ENCODE results near the gene DEPDC1B.
"Not testable (repeated sequence)": the region's sequence is repeated elsewhere in the genome, so short reads cannot be mapped to it uniquely, and the experiment has no call there.

DEPDC1B gene

GRCh38 chr5:60611099-60611740 lies 88.7 kb downstream of the DEPDC1B start:
- no peaks in the 10 kb centered on the region for H3K4me1 ChIP-seq (ENCODE audit: control insufficient read depth, insufficient read depth, low read length)
- no peak overlapping the region for H3K4me3 ChIP-seq (ENCODE audit: low read depth, low read length)
- H3K36me3 ChIP-seq (ENCODE audit: control insufficient read depth, insufficient read depth, low read length): 0 out of 2 replicates have a peak, but pooled peaks cover 3% of the 10 kb centered on the region
- no peaks in the 10 kb centered on the region for H3K27me3 ChIP-seq (ENCODE audit: control insufficient read depth, insufficient read depth, low read length)
- no peak overlapping the region for H3K9ac ChIP-seq (ENCODE audit: low read depth, low read length)
- peaks cover 6% of the 10 kb centered on the region; the same call in 1 of the 2 replicates for H3K9me3 ChIP-seq (ENCODE audit: control insufficient read depth, insufficient read depth, low read length)
- H3K27ac ChIP-seq (ENCODE audit: low read depth, low read length): no peak overlapping the region

- no peak overlapping the region for H3K9ac ChIP-seq (ENCODE audit: low read depth, low read length)
- no peaks in the 10 kb centered on the region for H3K4me1 ChIP-seq (ENCODE audit: control insufficient read depth, insufficient read depth, low read length)
- peaks cover 35% of the 10 kb centered on the region for H3K36me3 ChIP-seq (ENCODE audit: control insufficient read depth, insufficient read depth, low read length)
- no peak overlapping the region for H3K27ac ChIP-seq (ENCODE audit: low read depth, low read length)
- H3K4me3 ChIP-seq (ENCODE audit: low read depth, low read length): no peak overlapping the region
- no peaks in the 10 kb centered on the region for H3K27me3 ChIP-seq (ENCODE audit: control insufficient read depth, insufficient read depth, low read length)
- no peaks in the 10 kb centered on the region for H3K9me3 ChIP-seq (ENCODE audit: control insufficient read depth, insufficient read depth, low read length)
Measured at GRCh38 chr5:60604771-60605170, 95.2 kb downstream of the DEPDC1B start.

- Histone ChIP-seq H3K4me3 (ENCODE audit: low read depth, low read length) (no peak overlapping the region), H3K9ac (ENCODE audit: low read depth, low read length) (no peak overlapping the region), H3K27ac (ENCODE audit: low read depth, low read length) (no peak overlapping the region), H3K36me3 (ENCODE audit: control insufficient read depth, insufficient read depth, low read length) (peaks cover 33% of the 10 kb centered on the region), H3K9me3 (ENCODE audit: control insufficient read depth, insufficient read depth, low read length) (no peaks in the 10 kb centered on the region), H3K4me1 (ENCODE audit: control insufficient read depth, insufficient read depth, low read length) (no peaks in the 10 kb centered on the region), H3K27me3 (ENCODE audit: control insufficient read depth, insufficient read depth, low read length) (no peaks in the 10 kb centered on the region)
Measured at GRCh38 chr5:60598424-60598823, 101.5 kb downstream of the DEPDC1B start.

- no peak overlapping the region for H3K27ac ChIP-seq (ENCODE audit: low read depth, low read length)
Measured at GRCh38 chr5:60597572-60598320, 102.2 kb downstream of the DEPDC1B start.

GRCh38 chr5:60594715-60595477 lies 105.1 kb downstream of the DEPDC1B start:
- Histone ChIP-seq H3K4me1 (ENCODE audit: control insufficient read depth, insufficient read depth, low read length) (no peaks in the 10 kb centered on the region), H3K9me3 (ENCODE audit: control insufficient read depth, insufficient read depth, low read length) (no peaks in the 10 kb centered on the region), H3K27ac (ENCODE audit: low read depth, low read length) (no peak overlapping the region), H3K9ac (ENCODE audit: low read depth, low read length) (no peak overlapping the region), H3K36me3 (ENCODE audit: control insufficient read depth, insufficient read depth, low read length) (peaks cover 7% of the 10 kb centered on the region), H3K4me3 (ENCODE audit: low read depth, low read length) (no peak overlapping the region), H3K27me3 (ENCODE audit: control insufficient read depth, insufficient read depth, low read length) (no peaks in the 10 kb centered on the region)

More at GRCh38 chr5:60597572-60598320, 102.2 kb downstream of the DEPDC1B start:
- H3K4me3 ChIP-seq (ENCODE audit: low read depth, low read length): no peak overlapping the region
- no peaks in the 10 kb centered on the region for H3K4me1 ChIP-seq (ENCODE audit: control insufficient read depth, insufficient read depth, low read length)
- no peaks in the 10 kb centered on the region for H3K9me3 ChIP-seq (ENCODE audit: control insufficient read depth, insufficient read depth, low read length)
- H3K9ac ChIP-seq (ENCODE audit: low read depth, low read length): no peak overlapping the region
- H3K27me3 ChIP-seq (ENCODE audit: control insufficient read depth, insufficient read depth, low read length): no peaks in the 10 kb centered on the region
- peaks cover 26% of the 10 kb centered on the region for H3K36me3 ChIP-seq (ENCODE audit: control insufficient read depth, insufficient read depth, low read length)

GRCh38 chr5:60590172-60590571 lies 109.8 kb downstream of the DEPDC1B start:
- H3K27me3 ChIP-seq (ENCODE audit: control insufficient read depth, insufficient read depth, low read length): no peaks in the 10 kb centered on the region
- H3K27ac ChIP-seq (ENCODE audit: low read depth, low read length): no peak overlapping the region
- H3K9ac ChIP-seq (ENCODE audit: low read depth, low read length): no peak overlapping the region
- no peaks in the 10 kb centered on the region; the same call in 1 of the 2 replicates for H3K36me3 ChIP-seq (ENCODE audit: control insufficient read depth, insufficient read depth, low read length)
- H3K4me3 ChIP-seq (ENCODE audit: low read depth, low read length): no peak overlapping the region
- no peaks in the 10 kb centered on the region for H3K4me1 ChIP-seq (ENCODE audit: control insufficient read depth, insufficient read depth, low read length)
- H3K9me3 ChIP-seq (ENCODE audit: control insufficient read depth, insufficient read depth, low read length): no peaks in the 10 kb centered on the region

GRCh38 chr5:60587312-60587711 lies 112.7 kb downstream of the DEPDC1B start:
- H3K27ac ChIP-seq (ENCODE audit: low read depth, low read length); H3K4me1 ChIP-seq (ENCODE audit: control insufficient read depth, insufficient read depth, low read length); H3K4me3 ChIP-seq (ENCODE audit: low read depth, low read length); H3K36me3 ChIP-seq (ENCODE audit: control insufficient read depth, insufficient read depth, low read length); H3K9ac ChIP-seq (ENCODE audit: low read depth, low read length); H3K27me3 ChIP-seq (ENCODE audit: control insufficient read depth, insufficient read depth, low read length); H3K9me3 ChIP-seq (ENCODE audit: control insufficient read depth, insufficient read depth, low read length): not testable (repeated sequence)

- no peaks in the 10 kb centered on the region for H3K27me3 ChIP-seq (ENCODE audit: control insufficient read depth, insufficient read depth, low read length)
- H3K27ac ChIP-seq (ENCODE audit: low read depth, low read length): no peak overlapping the region
- no peak overlapping the region for H3K9ac ChIP-seq (ENCODE audit: low read depth, low read length)
- no peak overlapping the region for H3K4me3 ChIP-seq (ENCODE audit: low read depth, low read length)
- H3K9me3 ChIP-seq (ENCODE audit: control insufficient read depth, insufficient read depth, low read length): no peaks in the 10 kb centered on the region
- no peaks in the 10 kb centered on the region for H3K36me3 ChIP-seq (ENCODE audit: control insufficient read depth, insufficient read depth, low read length)
- H3K4me1 ChIP-seq (ENCODE audit: control insufficient read depth, insufficient read depth, low read length): no peaks in the 10 kb centered on the region
Measured at GRCh38 chr5:60586307-60586901, 113.6 kb downstream of the DEPDC1B start.

GRCh38 chr5:60585618-60586017 lies 114.3 kb downstream of the DEPDC1B start:
- Histone ChIP-seq H3K27me3 (ENCODE audit: control insufficient read depth, insufficient read depth, low read length) (no peaks in the 10 kb centered on the region), H3K4me1 (ENCODE audit: control insufficient read depth, insufficient read depth, low read length) (no peaks in the 10 kb centered on the region), H3K9ac (ENCODE audit: low read depth, low read length) (no peak overlapping the region), H3K36me3 (ENCODE audit: control insufficient read depth, insufficient read depth, low read length) (no peaks in the 10 kb centered on the region), H3K9me3 (ENCODE audit: control insufficient read depth, insufficient read depth, low read length) (no peaks in the 10 kb centered on the region), H3K27ac (ENCODE audit: low read depth, low read length) (no peak overlapping the region), H3K4me3 (ENCODE audit: low read depth, low read length) (no peak overlapping the region)

- H3K36me3 ChIP-seq (ENCODE audit: control insufficient read depth, insufficient read depth, low read length): no peaks in the 10 kb centered on the region
- H3K9ac ChIP-seq (ENCODE audit: low read depth, low read length): no peak overlapping the region
- H3K27me3 ChIP-seq (ENCODE audit: control insufficient read depth, insufficient read depth, low read length): no peaks in the 10 kb centered on the region
- no peak overlapping the region for H3K4me3 ChIP-seq (ENCODE audit: low read depth, low read length)
- no peak overlapping the region for H3K27ac ChIP-seq (ENCODE audit: low read depth, low read length)
- no peaks in the 10 kb centered on the region for H3K9me3 ChIP-seq (ENCODE audit: control insufficient read depth, insufficient read depth, low read length)
- H3K4me1 ChIP-seq (ENCODE audit: control insufficient read depth, insufficient read depth, low read length): no peaks in the 10 kb centered on the region
Measured at GRCh38 chr5:60584304-60584703, 115.7 kb downstream of the DEPDC1B start.
